ENCODE results near the gene HM13. TPM values are rescaled to one million over a fixed set of nuclear protein-coding genes. Genes with fewer than 3 reads are reported as not detected.
A peak's percentile ranks its signal among the peaks of the same experiment; 100 is the strongest.

The HM13 gene
- total and polyA plus RNA-seq, 2 of the 13 experiments (the other 11 are each of a cell fraction or from before 2014, with no cell fraction given): 118 to 243 TPM

DNA sequence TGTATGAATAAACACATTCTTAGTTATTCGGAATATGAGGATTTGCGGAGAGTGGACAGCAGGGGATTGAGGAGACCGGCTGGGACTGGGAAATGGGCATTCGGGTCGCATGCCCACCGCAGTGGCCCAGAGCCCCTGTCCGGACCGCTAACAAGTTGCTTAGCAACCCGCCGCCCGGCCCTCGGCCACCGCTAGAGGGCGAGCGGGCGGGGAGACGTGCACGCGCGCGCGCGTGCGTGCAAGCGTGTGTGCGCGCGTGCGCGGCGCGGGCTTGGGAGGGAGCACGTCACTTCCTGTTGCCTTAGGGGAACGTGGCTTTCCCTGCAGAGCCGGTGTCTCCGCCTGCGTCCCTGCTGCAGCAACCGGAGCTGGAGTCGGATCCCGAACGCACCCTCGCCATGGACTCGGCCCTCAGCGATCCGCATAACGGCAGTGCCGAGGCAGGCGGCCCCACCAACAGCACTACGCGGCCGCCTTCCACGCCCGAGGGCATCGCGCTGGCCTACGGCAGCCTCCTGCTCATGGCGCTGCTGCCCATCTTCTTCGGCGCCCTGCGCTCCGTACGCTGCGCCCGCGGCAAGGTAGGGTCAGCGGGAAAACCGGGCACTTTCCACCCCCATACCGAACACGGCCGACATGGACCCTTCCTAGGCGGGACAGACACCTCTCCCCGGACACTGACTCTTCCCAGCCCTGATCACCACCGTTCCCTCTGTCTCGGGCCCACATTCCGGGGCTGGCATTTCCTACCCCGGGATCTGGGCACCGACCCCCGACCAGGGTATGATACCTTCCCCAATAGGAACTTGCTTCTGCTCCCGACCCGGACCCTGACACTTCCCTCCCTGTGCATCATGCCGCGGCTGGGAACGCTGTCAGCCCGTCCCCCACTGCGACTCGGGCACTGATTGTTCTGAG, at the start of gene HM13 (continued):
- TF ChIP-seq ZKSCAN5 (CRISPR knock-in tag; IDR thresholded peaks at IDR 0.05): no peak
- TF ChIP-seq, protein P1, sequence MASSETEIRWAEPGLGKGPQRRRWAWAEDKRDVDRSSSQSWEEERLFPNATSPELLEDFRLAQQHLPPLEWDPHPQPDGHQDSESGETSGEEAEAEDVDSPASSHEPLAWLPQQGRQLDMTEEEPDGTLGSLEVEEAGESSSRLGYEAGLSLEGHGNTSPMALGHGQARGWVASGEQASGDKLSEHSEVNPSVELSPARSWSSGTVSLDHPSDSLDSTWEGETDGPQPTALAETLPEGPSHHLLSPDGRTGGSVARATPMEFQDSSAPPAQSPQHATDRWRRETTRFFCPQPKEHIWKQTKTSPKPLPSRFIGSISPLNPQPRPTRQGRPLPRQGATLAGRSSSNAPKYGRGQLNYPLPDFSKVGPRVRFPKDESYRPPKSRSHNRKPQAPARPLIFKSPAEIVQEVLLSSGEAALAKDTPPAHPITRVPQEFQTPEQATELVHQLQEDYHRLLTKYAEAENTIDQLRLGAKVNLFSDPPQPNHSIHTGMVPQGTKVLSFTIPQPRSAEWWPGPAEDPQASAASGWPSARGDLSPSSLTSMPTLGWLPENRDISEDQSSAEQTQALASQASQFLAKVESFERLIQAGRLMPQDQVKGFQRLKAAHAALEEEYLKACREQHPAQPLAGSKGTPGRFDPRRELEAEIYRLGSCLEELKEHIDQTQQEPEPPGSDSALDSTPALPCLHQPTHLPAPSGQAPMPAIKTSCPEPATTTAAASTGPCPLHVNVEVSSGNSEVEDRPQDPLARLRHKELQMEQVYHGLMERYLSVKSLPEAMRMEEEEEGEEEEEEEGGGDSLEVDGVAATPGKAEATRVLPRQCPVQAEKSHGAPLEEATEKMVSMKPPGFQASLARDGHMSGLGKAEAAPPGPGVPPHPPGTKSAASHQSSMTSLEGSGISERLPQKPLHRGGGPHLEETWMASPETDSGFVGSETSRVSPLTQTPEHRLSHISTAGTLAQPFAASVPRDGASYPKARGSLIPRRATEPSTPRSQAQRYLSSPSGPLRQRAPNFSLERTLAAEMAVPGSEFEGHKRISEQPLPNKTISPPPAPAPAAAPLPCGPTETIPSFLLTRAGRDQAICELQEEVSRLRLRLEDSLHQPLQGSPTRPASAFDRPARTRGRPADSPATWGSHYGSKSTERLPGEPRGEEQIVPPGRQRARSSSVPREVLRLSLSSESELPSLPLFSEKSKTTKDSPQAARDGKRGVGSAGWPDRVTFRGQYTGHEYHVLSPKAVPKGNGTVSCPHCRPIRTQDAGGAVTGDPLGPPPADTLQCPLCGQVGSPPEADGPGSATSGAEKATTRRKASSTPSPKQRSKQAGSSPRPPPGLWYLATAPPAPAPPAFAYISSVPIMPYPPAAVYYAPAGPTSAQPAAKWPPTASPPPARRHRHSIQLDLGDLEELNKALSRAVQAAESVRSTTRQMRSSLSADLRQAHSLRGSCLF (CRISPR knock-in tag; IDR thresholded peaks at IDR 0.05; ENCODE audit: borderline replicate concordance): peak; percentile 52; the same call in 1 of the 2 replicates
- TF ChIP-seq ZNF782 (CRISPR knock-in tag; IDR thresholded peaks at IDR 0.05; ENCODE audit: borderline replicate concordance): peak; percentile 96
- TF ChIP-seq IRF2 (CRISPR knock-in tag; IDR thresholded peaks at IDR 0.05): peak; percentile 61; the same call in 1 of the 2 replicates
- TF ChIP-seq, protein P2, sequence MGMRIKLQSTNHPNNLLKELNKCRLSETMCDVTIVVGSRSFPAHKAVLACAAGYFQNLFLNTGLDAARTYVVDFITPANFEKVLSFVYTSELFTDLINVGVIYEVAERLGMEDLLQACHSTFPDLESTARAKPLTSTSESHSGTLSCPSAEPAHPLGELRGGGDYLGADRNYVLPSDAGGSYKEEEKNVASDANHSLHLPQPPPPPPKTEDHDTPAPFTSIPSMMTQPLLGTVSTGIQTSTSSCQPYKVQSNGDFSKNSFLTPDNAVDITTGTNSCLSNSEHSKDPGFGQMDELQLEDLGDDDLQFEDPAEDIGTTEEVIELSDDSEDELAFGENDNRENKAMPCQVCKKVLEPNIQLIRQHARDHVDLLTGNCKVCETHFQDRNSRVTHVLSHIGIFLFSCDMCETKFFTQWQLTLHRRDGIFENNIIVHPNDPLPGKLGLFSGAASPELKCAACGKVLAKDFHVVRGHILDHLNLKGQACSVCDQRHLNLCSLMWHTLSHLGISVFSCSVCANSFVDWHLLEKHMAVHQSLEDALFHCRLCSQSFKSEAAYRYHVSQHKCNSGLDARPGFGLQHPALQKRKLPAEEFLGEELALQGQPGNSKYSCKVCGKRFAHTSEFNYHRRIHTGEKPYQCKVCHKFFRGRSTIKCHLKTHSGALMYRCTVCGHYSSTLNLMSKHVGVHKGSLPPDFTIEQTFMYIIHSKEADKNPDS (CRISPR knock-in tag; IDR thresholded peaks at IDR 0.05): no peak; the same call in 1 of the 2 replicates
- peak; percentile 43; the same call in 1 of the 2 replicates for TF ChIP-seq MIER2 (CRISPR knock-in tag; IDR thresholded peaks at IDR 0.05)
- TF ChIP-seq, protein P3, sequence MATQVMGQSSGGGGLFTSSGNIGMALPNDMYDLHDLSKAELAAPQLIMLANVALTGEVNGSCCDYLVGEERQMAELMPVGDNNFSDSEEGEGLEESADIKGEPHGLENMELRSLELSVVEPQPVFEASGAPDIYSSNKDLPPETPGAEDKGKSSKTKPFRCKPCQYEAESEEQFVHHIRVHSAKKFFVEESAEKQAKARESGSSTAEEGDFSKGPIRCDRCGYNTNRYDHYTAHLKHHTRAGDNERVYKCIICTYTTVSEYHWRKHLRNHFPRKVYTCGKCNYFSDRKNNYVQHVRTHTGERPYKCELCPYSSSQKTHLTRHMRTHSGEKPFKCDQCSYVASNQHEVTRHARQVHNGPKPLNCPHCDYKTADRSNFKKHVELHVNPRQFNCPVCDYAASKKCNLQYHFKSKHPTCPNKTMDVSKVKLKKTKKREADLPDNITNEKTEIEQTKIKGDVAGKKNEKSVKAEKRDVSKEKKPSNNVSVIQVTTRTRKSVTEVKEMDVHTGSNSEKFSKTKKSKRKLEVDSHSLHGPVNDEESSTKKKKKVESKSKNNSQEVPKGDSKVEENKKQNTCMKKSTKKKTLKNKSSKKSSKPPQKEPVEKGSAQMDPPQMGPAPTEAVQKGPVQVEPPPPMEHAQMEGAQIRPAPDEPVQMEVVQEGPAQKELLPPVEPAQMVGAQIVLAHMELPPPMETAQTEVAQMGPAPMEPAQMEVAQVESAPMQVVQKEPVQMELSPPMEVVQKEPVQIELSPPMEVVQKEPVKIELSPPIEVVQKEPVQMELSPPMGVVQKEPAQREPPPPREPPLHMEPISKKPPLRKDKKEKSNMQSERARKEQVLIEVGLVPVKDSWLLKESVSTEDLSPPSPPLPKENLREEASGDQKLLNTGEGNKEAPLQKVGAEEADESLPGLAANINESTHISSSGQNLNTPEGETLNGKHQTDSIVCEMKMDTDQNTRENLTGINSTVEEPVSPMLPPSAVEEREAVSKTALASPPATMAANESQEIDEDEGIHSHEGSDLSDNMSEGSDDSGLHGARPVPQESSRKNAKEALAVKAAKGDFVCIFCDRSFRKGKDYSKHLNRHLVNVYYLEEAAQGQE (IDR thresholded peaks at IDR 0.05; ENCODE audit: borderline replicate concordance in 1 of 2, low read depth in 1 of 2, low read length in 2 of 2): no peak; a peak in 1 of 4 replicates
- no peak for TF ChIP-seq KDM1A (CRISPR knock-in tag; IDR thresholded peaks at IDR 0.05)
- peak; percentile 91; the same call in 1 of the 2 replicates for TF ChIP-seq ZNF572 (CRISPR knock-in tag; IDR thresholded peaks at IDR 0.05)
- TF ChIP-seq MTF2 (CRISPR knock-in tag; IDR thresholded peaks at IDR 0.05; ENCODE audit: borderline replicate concordance): 0 out of 2 replicates have a peak, but pooled peaks have one; percentile 58
- no peak for TF ChIP-seq MTA3 (CRISPR knock-in tag; IDR thresholded peaks at IDR 0.05)
- no peak for TF ChIP-seq HNRNPUL1 (IDR thresholded peaks at IDR 0.05; ENCODE audit: low read depth, low read length)
- peak; percentile 58; the same call in 1 of the 2 replicates for TF ChIP-seq ADNP (CRISPR knock-in tag; IDR thresholded peaks at IDR 0.05)
- TF ChIP-seq, protein P4, sequence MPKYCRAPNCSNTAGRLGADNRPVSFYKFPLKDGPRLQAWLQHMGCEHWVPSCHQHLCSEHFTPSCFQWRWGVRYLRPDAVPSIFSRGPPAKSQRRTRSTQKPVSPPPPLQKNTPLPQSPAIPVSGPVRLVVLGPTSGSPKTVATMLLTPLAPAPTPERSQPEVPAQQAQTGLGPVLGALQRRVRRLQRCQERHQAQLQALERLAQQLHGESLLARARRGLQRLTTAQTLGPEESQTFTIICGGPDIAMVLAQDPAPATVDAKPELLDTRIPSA (CRISPR knock-in tag; IDR thresholded peaks at IDR 0.05; ENCODE audit: borderline replicate concordance): peak; percentile 92; the same call in 1 of the 2 replicates
- TF ChIP-seq ZC3H13 (CRISPR knock-in tag; IDR thresholded peaks at IDR 0.05): peak; percentile 85
- TF ChIP-seq RNF2 (conservative IDR thresholded peaks at IDR 0.05; ENCODE audit: low read depth): peak; percentile 96

All from HepG2 (cell line).